Measurements from ENCODE around the gene TOLLIP. TPM values are rescaled to one million over a fixed set of nuclear protein-coding genes. Genes with fewer than 3 reads are reported as not detected.

Gene TOLLIP
- total and polyA plus RNA-seq, 2 of the 4 experiments (the other 2 are of a cell fraction): 19.7 to 42.9 TPM

- H3K14ac ChIP-seq (replicated peaks; ENCODE audit: low read depth, low read length): 0 out of 2 replicates have a peak overlapping the region, but pooled peaks have one; percentile 63
- no TSS peak for BruUV-seq (replicated peaks)
- intact Hi-C loops (cut with micrococcal nuclease) (no loop called here), dilution Hi-C loops (cut with HindIII; ENCODE audit: low sequenced_read_pairs, unreplicated experiment) (no loop called here), in situ Hi-C loops (cut with MboI; ENCODE audit: low sequenced_read_pairs) (no loop called here)
- H4K5ac ChIP-seq (ENCODE audit: low read depth, low read length): no peak overlapping the region
- CTCF ChIA-PET: interaction anchor here (1.0 kb wide), 1 partner anchor 9 kb away, joined by 3 read pairs; no protein-coding TSS in a partner anchor
- H4K91ac ChIP-seq (ENCODE audit: insufficient read depth, low read depth, low read length): no peak overlapping the region
- peak overlapping the region; percentile 82 for H3K27ac ChIP-seq (ENCODE audit: insufficient read depth, low read length)
- peaks cover 5% of the 10 kb centered on the region; the same call in 1 of the 2 replicates for H3K4me1 ChIP-seq (ENCODE audit: control insufficient read depth, insufficient read depth, low read length)
- no peak overlapping the region for H3K23ac ChIP-seq (ENCODE audit: low read depth, low read length)
- peaks cover 7% of the 10 kb centered on the region for H3K9me3 ChIP-seq (ENCODE audit: control insufficient read depth, insufficient read depth, low read length)
- no peak overlapping the region for H3K18ac ChIP-seq (ENCODE audit: low read depth, low read length)
- peak overlapping the region in 1 of 2 experiments; percentile 58; a peak in 2 of 4 replicates for H4K8ac ChIP-seq (ENCODE audit: low read depth in 2 of 2, low read length in 2 of 2)
- H3K27me3 ChIP-seq (ENCODE audit: control insufficient read depth, insufficient read depth, low read length): no peaks in the 10 kb centered on the region
- H3K9me1 ChIP-seq (ENCODE audit: insufficient read depth, low read length): peaks cover 4% of the 10 kb centered on the region; the same call in 1 of the 2 replicates
- TF ChIP-seq USF2 (IDR thresholded peaks at IDR 0.05; ENCODE audit: low read depth, low read length) (no peak), CTCF (conservative IDR thresholded peaks at IDR 0.05; ENCODE audit: low read depth, low read length) (no peak), SMC3 (IDR thresholded peaks at IDR 0.05; ENCODE audit: low read depth, low read length) (no peak), MXI1 (IDR thresholded peaks at IDR 0.05; ENCODE audit: borderline replicate concordance, low read depth, low read length) (peak; percentile 63; the same call in 1 of the 2 replicates), MAFK (IDR thresholded peaks at IDR 0.05; ENCODE audit: low read depth, low read length) (no peak), POLR2A (IDR thresholded peaks at IDR 0.05; ENCODE audit: low read depth, low read length) (no peak)
- peaks cover 5% of the 10 kb centered on the region; the same call in 1 of the 2 replicates for H3K36me3 ChIP-seq (ENCODE audit: control insufficient read depth, insufficient read depth, low read length)
- H2AFZ ChIP-seq (replicated peaks; ENCODE audit: low read length, poor library complexity): peak overlapping the region; percentile 98
- no peak overlapping the region for H2BK15ac ChIP-seq (ENCODE audit: low read depth, low read length)
- H3K9ac ChIP-seq (ENCODE audit: low read depth, low read length): peak overlapping the region; percentile 49
- H2AK9ac ChIP-seq (replicated peaks; ENCODE audit: low read depth, low read length, poor library complexity): peak overlapping the region; percentile 91
- peaks cover 48% of the 10 kb centered on the region for H4K20me1 ChIP-seq (ENCODE audit: insufficient read depth, low read length)
- H2BK5ac ChIP-seq (ENCODE audit: low read depth, low read length, poor library complexity, severe bottlenecking): peak overlapping the region; percentile 76
- peak overlapping the region; percentile 68 for H3K4me2 ChIP-seq (ENCODE audit: low read depth, low read length)
- peak overlapping the region; percentile 52; the same call in 1 of the 2 replicates for H2AK5ac ChIP-seq (ENCODE audit: low read depth, low read length)
- POLR2A ChIA-PET (ENCODE audit: unreplicated experiment): interaction anchor here (0.6 kb wide), 1 partner anchor 43 kb away, joined by 4 read pairs; no protein-coding TSS in a partner anchor
- H2BK120ac ChIP-seq (ENCODE audit: low read depth, low read length): peak overlapping the region; percentile 33; the same call in 1 of the 2 replicates
- H2BK20ac ChIP-seq (ENCODE audit: low read depth, low read length): no peak overlapping the region
- peak overlapping the region; percentile 86 for H3K4me3 ChIP-seq (ENCODE audit: insufficient read depth, low read depth, low read length)
- peaks cover 17 to 56% of the 10 kb centered on the region in 2 experiments for H3K79me1 ChIP-seq (ENCODE audit: low read depth in 1 of 2, low read length in 2 of 2)
- H3K56ac ChIP-seq (ENCODE audit: extremely low read depth, insufficient read depth, low read length): no peak overlapping the region
- ATAC-seq (ENCODE audit: low read depth) (peak; percentile 76), DNase-seq (no peak)
- peak overlapping the region; percentile 79 for H3K4ac ChIP-seq (ENCODE audit: low read depth, low read length)
- 3% methylated on average over 29 of the region's 58 CpGs; no CpG with 5 or more reads in 1 of the 2 experiments for WGBS, 2 experiments (ENCODE audit: extremely low coverage in 2 of 2, insufficient read length in 1 of 2)
These were observed 512 bp downstream of the TOLLIP start for GRCh38 chr11:1308743-1309497.

Measured in IMR-90 (cell line).